Measurements from ENCODE around the gene SHE.
"Not testable (repeated sequence)": the region's sequence is repeated elsewhere in the genome, so short reads cannot be mapped to it uniquely, and the experiment has no call there.

SHE gene

DNA sequence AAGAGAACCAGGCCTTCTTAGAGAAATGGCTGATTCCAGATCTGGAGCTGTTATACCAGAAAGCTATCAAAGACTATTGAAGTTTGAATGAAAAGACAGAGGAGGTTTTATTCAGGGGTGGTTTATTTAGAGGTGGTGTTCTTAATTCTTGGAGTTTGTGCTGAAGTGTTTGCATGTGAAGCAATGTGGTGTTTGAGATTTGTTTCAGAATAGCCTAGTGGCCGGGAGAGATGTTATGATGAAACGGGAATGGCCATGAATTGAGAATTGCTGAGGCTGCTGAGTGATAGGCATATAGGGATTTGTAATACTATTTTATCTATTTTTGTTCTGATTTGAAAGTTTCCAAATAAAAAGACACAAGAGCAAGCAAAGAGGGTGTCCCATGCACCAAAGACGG is 10.5 kb upstream of the SHE start:
- DNase-seq = no peak

DNA sequence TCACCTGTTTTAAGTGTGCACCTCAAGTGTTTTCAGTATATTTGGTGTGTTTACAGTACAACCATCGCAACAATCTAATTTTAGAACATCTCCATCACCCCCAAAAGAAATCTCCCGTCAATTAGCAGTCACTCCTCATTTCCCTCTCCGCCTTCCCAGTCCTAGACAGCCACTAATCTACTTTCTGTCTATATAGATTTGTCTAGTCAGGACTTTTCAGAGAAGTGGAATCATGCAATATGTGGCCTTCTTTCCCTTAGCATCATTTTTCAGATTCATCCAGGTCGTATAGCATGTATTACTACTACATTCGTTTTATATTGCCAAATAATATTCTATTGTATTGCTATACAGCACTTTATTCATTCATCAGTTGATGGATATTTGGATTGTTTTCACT is 1.7 kb upstream of the SHE start:
- DNase-seq = no peak

DNA sequence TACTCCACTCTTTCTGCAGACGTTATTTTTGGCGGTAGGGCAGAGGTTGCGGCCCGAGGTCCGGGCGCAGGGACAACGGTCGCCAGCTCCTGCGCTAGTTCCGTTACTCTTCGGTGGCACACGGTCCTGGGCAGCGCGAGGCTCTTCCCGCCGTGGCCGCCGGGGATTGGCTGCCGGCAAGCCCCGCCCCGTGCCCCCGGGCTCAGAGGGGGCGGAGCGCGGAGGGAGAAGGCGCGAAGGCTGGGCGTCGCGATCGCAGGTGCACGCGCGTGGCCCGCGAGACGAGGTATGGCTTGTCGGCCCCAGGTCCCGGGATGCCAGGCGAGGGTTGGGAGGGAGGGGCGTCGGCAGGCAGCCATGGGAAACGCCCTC is 518 bp upstream of the SHE start:
- no peak for DNase-seq

DNA sequence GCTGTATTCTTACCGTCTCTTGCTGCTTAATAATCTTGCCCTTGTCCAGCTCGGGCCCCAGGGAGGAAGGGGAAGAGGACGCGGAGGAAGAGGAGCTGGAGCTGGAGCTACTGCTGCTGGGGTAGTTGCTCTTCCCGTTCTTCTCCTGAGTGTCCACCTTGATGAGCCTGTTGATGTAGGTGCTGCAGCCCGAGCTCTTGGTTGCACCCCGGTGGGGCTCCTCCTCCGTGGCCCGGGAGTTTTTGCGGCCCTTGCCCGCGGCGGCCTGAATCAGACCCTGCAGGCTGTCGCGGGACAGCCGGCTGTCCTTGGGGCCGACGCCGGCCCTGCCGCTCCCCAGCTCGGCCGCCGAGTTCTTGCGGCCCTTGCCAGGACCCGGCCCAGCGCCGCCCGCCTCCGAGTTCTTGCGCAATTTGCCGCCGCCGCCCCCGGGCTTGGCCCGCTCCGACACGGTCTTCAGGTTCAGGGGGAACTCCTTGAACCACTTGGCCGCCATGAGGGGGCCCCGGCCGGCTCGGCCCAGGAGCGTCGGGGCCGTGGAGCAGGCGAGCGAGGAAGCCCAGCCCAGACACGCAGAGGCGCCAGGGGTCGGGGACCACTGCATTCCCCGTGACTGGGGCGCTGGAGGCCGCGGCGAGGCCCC is 668 bp downstream of the SHE start:
- no peak for DNase-seq

DNA sequence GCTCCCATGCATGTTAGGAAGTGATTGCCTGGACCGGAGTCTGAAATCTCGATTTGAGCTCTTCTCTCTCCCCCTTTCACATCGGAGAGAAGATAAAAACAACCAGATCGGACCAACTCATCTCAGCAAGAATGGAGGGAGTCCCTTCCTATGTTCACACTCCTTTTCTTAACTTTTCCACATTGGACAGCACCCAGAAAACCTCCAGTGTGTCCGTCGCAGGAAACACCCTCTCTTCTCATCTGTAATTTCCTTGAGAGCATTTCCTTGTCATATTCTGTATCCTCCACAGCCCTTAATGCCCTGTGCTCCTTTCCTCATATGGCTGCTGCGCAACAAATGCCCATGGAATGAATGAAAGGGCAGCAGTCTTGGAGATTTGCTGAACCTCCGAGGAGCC is 1.7 kb downstream of the SHE start:
- no peak for DNase-seq

DNA sequence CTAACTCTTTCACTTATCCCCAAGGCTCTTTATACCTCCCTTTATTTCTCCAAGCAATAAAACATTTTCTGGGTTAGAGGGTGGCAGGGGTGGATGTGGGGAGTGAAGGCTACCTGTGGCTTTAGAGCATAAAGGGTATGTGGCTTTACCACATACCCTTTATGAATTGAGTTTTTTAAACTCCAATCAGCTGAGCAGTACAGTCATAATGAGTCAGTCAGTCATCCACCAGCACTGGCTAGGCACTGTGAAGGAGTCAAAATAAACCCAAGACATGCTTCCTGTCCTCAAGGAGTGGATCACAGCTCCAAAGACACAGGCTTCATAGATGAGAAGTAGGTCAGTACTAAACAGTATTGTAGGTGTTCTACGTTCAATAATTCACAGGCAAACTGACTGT is 2.8 kb downstream of the SHE start:
- DNase-seq = no peak

DNA sequence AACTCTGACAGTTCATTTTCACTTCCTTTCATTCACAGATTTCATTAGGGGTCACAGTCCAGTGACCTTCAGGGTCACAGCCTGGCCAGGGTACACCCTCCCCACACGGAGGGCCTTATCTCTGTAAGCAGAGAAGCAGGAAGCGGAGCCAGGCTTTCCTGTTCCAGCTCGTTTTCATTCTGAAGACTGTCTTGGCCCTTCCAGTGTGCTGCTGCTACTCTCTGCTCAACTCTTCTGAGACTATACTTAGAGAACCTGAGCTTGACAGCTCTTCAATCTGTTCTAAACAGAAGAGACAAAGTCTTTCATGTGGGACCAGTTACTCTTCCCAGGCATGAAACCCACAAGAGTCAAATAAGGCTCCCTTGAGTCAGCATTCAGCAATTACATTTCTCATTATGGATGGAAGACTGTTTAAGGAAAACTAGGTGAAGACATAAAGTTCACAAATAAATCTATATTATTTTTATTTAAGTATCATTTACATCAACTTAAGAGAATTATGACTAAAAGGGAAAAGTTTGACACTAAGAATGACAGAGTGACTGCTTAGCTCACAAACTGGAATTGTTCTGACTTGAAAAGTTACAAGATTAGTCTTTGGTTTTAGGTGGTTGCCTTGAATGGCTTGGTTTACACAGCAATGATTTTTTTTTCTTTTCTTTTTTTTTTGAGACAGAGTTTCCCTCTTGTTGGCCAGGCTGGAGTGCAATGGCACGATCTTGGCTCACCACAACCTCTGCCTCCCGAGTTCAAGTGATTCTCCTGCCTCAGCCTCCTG is 5.0 kb downstream of the SHE start:
- peak in 1 of 2 experiments; percentile 27 for DNase-seq

DNA sequence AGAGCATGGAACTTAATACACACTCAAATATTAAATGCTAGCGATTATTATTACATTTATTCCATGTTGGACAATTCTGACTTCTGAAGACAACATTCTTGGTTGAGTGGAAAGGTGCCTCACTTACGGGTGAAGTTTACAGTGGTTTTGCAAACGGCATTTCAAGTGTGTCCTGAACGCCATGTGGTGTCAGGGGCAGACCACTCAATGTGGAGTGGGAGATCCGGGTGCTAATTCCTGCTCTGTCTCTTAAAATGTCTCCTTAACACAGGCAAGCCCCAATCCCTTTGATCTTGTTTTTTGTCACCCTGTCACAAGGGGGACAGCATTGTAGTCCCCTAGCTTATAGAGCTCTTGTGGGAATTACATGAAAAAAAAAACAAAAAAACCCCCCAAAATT is 5.8 kb downstream of the SHE start:
- DNase-seq = no peak

DNA sequence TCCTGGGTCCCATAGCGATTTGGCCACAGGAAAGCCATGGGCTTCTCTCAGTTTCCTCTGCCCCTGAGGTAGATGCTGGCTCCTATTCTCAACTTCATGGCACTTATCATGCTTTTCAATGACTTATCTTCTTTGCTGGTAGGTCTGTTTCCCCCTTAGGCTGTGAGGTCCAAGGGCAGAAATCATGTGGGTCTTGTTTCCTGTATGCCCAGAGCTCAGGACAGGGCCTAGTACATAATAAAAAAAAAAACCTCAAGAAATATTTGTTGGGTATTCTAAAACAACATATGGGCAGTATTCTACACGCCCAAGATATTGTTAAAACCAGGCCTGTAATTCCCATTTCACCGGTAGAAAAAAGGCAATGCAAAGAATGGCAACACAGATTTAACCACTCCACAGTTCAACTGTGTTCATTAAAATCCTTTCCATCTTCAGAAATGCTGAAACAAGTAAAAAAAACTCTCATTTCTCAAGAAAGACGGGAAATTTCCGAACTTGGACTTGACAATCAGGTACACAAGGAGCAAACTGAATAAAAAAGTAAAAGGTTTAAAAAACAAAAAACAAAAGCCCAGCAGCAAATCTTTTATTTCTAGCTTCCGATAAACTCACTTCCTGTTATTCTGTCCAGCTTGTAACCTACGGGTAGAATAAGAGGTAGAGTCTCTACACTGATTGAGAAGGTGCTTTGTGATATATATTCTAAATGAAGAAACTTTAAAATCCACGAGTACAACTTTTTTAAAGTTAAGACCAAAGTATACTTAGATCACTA is 6.5 kb downstream of the SHE start:
- DNase-seq = no peak

DNA sequence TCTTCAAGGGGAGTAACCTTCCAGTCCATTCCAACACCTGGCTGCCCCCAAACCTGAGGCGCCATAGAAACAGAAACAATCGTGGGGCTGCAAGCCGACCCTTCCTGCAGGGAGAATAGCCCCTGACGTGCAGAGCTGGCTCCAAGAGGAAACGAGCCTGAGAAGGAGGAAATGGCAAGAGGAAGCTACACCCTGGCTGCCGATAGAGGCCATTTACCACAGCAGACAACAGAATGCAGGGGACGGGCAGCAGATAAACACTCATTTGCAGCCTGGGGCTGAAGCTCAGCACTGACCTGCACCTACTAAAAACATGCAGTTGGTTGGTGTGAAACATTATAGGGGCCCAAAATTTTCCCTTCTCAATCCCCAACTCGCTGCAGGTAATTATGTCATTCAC is 8.9 kb downstream of the SHE start:
- no peak for DNase-seq

DNA sequence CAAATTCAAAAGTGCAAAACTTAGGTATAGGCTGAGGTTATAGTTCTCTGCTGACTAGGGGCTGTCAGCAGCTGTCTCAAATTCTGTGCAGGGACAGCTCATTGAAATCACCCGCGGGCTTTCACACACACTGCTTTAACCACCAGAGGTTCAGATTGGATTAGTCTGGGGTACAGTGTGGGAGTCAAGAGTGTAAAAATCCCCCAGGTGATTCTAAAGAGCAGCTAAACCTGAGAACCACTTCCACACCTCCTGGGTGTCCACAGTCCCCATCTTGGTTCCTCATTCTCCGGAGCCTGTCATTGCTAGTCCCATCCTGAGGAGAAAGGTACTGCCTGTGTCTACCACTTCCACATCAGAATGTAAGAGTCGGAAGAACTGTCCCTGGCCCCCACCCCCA is 10.1 kb downstream of the SHE start:
- no peak for DNase-seq

DNA sequence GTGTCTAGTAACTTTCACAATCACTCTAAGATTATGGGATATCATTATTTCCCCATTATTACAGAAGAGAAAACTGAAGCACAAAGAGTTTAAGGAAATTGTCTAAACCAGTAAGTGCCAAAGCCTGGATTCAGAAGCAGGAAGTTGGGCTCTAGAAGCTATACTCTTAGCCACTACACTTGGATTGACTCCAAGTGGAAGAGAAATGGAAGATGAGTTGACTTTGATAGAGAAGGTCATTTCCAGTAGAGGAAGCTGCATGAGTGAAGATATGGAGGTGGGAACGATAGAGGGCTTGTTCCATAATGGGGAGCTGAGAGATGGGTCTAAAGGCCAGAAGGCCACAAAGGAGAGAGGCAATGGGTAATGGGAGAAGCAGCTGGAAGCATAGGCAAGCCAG is 11.9 kb downstream of the SHE start:
- DNase-seq = no peak

DNA sequence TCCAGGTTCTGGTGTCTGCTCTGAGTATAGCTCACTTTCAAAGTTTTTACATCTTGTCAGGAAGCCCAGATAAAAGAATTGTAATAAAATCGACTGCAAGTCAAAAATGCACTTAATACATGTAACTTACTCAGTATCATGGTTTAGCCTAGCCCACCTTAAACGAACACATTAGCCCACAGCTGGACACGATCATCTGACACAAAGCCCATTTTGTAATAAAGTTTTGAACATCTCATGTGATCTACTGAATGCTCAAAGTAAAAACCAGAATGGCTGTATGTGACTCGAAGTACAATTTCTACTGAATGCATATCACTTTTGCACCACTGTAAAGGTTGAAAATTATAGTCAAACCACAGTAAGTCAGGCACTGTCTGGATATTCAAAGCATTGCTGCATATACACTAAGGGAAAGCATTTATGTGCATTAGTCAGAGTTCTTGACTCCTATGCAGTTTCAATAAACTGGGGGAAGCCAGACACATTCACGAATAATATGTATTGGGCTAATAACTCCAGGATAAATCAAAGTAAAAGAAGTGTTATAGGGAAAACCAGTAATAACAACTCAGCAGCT is 12.4 kb downstream of the SHE start:
- no peak for DNase-seq

DNA sequence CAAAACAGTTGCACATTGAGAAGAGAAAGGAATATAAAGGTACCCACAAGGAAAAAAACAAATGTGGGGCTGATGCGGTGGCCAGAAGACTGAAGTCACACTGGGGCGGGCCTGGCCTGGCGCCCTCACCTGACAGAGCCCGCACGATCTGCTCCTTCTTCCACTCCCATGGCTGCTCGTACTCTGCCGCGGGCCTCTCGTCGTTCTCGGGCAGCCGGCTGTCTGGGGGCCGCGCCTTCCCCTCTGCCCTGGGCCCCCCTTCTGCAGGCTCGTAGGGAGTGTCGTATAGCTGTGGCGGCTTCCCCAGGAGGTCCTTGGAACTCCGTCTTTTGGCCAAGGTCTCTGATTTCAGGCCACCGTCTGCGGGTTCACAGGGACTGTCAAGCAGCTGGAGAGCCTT is 13.3 kb downstream of the SHE start:
- DNase-seq = no peak

DNA sequence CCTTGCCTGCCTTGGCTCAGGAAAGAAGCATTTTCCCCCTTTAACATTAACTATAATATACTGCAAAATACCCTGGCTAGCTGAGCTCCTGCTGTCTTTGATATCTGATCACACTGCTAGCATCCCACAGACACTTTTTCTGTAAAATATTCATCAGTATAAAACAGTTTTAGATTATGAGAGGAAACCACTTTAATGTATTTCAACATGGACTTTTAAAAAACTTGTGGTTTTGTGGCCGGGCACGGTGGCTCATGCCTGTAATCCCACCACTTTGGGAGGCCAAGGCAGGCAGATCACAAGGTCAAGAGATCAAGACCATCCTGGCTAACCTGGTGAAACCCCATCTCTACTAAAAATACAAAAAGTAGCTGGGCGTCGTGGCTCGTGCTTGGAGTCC is 15.5 kb downstream of the SHE start:
- not testable (repeated sequence) for DNase-seq

DNA sequence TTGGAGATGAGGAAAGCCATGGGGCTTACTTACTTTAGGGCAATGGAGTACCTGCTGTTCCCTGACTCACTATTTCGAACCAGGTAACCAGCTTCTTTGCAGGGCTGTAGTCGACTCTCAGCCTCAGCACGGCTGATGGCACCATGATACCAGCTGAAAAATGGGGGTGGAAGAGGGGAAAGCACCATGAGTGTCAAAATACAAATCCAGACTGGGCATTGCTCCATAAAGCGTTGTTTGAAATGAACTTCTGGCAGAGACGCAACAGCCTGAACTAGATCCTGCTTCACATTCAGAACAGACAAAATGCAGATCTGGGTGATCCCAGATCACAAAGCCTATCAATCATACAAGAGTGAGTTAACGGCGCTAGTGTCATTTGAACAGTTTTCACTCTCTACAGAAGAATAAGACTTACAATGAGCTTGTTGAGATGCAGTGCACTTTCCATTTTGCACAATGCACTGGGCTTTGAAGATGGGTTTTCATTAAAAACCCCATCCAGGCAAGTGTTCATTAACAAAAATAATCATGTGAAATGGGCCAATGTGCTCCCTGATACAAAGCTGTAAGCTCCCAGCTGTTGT is 16.2 kb downstream of the SHE start:
- no peak for DNase-seq

DNA sequence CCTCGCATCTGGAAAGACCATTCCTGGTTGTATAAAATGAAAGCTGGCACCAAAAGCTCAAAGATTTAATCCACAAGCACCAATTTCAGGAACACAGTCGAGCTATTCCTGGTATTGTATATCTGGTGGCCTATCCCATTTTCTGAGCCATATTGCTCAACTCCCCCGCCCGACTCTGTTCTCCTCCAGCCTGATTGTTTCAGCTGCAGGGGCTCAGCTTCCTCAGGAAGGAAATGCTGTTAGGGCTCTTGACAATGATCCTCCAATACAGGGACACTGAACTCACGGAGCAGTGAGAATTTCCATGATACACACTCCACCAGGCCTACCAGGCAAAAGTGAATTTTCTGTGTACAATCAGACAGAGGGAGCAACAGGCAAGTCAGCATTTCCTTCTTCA is 17.1 kb downstream of the SHE start:
- no peak for DNase-seq

DNA sequence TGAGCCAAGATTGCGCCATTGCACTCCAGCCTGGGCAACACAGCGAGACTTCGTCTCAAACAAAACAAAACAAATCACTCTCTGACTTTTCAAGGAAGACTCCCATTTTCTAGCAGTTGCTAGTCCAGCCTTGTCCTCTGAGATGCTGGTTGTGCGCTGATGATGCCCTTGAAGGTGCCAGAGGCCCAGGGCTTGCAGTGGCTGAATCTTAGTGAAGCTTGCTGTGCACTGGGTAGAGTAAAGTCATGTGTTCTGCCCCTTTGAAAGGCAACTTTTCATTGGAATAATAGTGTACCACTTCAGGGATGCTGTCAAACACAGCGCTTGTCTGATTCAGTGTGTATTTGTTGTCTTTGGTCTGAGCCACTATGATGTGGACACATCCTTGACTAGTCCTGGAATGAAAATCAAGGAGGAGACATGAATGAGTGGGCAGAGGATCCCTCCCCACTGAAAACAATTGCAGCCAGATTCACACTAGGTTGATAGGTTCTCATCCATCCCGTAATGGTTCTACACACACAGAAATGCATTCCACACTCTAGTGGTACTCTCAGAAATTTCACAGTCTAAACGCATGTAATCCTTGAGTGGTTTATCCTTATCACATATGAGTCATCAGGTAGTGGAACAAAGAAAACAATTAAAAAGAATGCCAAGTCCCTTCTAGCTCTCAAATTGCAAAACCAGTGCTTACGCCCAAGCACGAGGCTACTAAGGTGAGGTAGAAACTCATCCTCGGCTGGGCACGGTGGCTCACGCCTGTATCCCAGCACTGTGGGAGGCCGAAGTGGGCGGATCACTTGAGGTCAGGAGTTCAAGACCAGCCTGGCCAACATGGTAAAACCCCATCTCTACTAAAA is 18.0 kb downstream of the SHE start:
- no peak for DNase-seq

DNA sequence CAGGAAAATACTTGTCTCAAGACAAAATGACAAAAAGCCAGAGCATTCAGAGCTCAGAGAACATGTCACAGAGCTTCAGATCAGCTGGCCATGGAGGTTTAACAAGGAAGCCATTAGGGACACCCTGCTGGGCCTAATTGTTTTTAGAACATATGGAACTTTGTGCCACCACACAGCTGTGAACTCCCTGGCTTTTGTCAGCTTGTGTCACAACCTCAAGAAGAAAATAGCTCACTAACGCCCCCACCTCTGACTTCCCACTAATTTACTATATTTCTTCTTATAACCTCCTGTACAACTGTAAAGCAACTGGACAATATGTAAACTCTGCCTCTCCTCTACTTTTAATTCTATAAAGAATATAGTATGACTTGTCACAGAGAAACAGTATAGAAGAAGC is 21.2 kb downstream of the SHE start:
- DNase-seq = no peak

DNA sequence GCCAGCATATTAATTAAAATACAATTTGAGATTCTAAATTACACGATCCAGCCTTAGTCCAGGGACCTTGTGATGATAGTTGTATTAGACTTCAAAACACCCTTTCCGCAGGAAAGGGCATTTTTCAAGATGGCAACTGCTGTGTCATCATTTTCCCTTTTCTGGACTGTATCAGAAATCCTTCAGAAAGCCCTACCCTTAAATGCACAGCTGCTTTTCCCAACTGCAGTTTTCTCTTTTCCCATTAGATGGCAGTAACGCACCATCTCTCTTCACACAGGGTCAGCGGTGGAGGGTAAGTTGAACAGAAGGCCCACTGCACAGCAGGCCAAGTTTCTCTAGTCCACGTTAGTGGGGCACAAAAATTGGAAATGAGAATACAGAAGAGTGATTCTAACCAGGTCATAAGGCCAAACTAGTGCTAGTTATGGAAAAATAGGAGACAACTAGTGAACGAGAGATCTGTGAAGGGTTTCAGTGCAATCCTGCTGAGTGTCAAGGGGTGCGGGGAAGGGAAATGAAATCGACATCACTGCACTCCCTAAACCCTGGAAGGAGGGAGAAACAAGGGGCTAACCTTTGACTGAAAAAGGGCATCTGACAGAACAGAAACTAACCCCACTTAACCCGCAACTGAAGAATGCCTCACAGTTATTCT is 22.3 kb downstream of the SHE start:
- DNase-seq = peak; percentile 73 to 74

DNA sequence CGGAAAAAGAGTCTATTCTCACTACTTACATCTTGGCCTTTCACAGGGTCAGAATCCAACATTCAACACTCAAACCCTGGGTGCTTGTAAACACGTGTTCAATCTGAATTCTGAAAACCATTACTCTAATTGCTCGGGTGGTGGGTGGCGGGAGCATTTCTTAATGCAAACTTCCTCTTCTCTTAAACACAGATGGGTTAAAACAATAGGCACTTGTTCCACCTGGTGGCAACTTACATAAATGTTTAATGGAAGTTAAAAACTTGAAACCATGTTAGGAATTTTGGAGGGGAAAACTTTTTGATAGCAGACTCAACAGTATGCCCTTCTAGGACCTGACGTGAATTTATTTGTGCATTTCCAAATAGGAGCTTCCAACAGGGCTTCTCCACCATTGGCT is 23.6 kb downstream of the SHE start:
- no peak for DNase-seq

DNA sequence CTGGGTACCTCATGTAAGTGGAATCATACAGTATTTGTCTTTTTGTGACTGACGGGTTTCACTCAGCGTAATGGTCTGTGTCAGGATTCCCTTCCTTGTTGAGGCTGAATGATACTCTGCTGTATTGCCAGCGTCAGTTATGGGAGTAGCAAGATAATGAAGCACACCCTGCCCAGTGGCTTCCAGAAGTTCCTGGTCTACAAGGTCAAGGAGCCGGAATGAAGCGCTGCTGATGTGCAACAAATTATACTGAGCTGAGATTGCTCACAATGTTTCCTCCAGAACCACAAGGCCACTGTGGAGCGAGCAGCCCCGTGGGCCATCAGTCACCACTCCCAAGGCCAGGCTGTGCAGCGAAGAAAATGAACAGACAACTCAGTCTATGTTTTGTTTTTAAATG is 24.2 kb downstream of the SHE start:
- DNase-seq = no peak

Data from activated T-cell treated with anti-CD3 and anti-CD28 coated beads, Interleukin-2, amount 50 U/mL, for 48 hours (primary cell).